Trophoblast cell (in vitro differentiated cells and primary cell): Measurements from ENCODE around the gene WNT5A.

Experiments used
- DNase-seq, 2 donors: peaks; one replicate each; pipeline ENCODE4 v3.0.0-alpha.2; 2016
- H2AFZ ChIP-seq: 2 replicates; pipeline ENCODE4 v1.6.1; 2013; ENCODE audit warnings: low read length, moderate library complexity, mild to moderate bottlenecking; ENCODE audit not compliant: insufficient read depth, poor library complexity
- H2AK5ac ChIP-seq: 2 replicates; pipeline ENCODE4 v1.6.1; 2013; ENCODE audit warnings: mild to moderate bottlenecking, low read length
- H2BK120ac ChIP-seq: 2 replicates; pipeline ENCODE4 v1.6.1; 2013; ENCODE audit warnings: low read length, mild to moderate bottlenecking, moderate library complexity; ENCODE audit not compliant: insufficient read depth, poor library complexity
- H2BK12ac ChIP-seq: 2 replicates; pipeline ENCODE4 v1.6.1; 2013; ENCODE audit warnings: mild to moderate bottlenecking, low read length, moderate library complexity
- H2BK5ac ChIP-seq: 2 replicates; pipeline ENCODE4 v1.6.1; 2013; ENCODE audit warnings: low read length, low read depth, moderate library complexity, mild to moderate bottlenecking; ENCODE audit not compliant: poor library complexity
- H3K14ac ChIP-seq: 2 replicates; pipeline ENCODE4 v1.6.1; 2013; ENCODE audit warnings: mild to moderate bottlenecking, low read length
- H3K18ac ChIP-seq: 2 replicates; pipeline ENCODE4 v1.6.1; 2013; ENCODE audit warnings: mild to moderate bottlenecking, low read length
- H3K23ac ChIP-seq: 2 replicates; pipeline ENCODE4 v1.6.1; 2013; ENCODE audit warnings: low read length
- H3K27ac ChIP-seq: 2 replicates; pipeline ENCODE4 v1.5.1; 2013; ENCODE audit warnings: low read depth, mild to moderate bottlenecking, inconsistent platforms, low read length, moderate library complexity
- H3K27me3 ChIP-seq: 2 replicates; pipeline ENCODE4 v1.6.1; 2013; ENCODE audit warnings: inconsistent platforms, mild to moderate bottlenecking, low read length, moderate library complexity; ENCODE audit not compliant: insufficient read depth
- H3K36me3 ChIP-seq, 2 experiments: 1 replicate in 1 of 2; 2 replicates in 1 of 2; pipeline ENCODE4 v1.6.1; 2013; ENCODE audit warnings: low read length in 2 of 2, mild to moderate bottlenecking in 2 of 2, moderate library complexity in 1 of 2; ENCODE audit not compliant: insufficient read depth in 2 of 2, control insufficient read depth in 1 of 2
- H3K4ac ChIP-seq: 2 replicates; pipeline ENCODE4 v1.6.1; 2013; ENCODE audit warnings: low read depth, mild to moderate bottlenecking, low read length, moderate library complexity
- H3K4me1 ChIP-seq, 2 experiments: 1 replicate in 1 of 2; 2 replicates in 1 of 2; pipeline ENCODE4 v1.6.1; 2013; ENCODE audit warnings: low read length in 2 of 2, mild to moderate bottlenecking in 2 of 2, moderate library complexity in 1 of 2; ENCODE audit not compliant: insufficient read depth in 2 of 2, control insufficient read depth in 1 of 2
- H3K4me2 ChIP-seq: 2 replicates; pipeline ENCODE4 v1.6.1; 2013; ENCODE audit warnings: inconsistent platforms, mild to moderate bottlenecking, low read length, moderate library complexity
- H3K4me3 ChIP-seq: 2 replicates; pipeline ENCODE4 v1.5.1; 2013; ENCODE audit warnings: mild to moderate bottlenecking, low read depth, low read length, inconsistent platforms
- H3K79me1 ChIP-seq: one replicate; pipeline ENCODE4 v1.6.1; 2013; ENCODE audit warnings: low read length
- H3K79me2 ChIP-seq: 2 replicates; pipeline ENCODE4 v1.6.1; 2013; ENCODE audit warnings: low read length, mild to moderate bottlenecking; ENCODE audit not compliant: control insufficient read depth, insufficient read depth, poor library complexity
- H3K9ac ChIP-seq: 2 replicates; pipeline ENCODE4 v1.6.1; 2013; ENCODE audit warnings: mild to moderate bottlenecking, low read length
- H3K9me3 ChIP-seq: 2 replicates; pipeline ENCODE4 v1.6.1; 2013; ENCODE audit warnings: low read depth, mild to moderate bottlenecking, control low read depth, inconsistent platforms, low read length; ENCODE audit not compliant: insufficient read depth
- H4K12ac ChIP-seq: 2 replicates; pipeline ENCODE4 v1.6.1; 2013; ENCODE audit warnings: low read depth, mild to moderate bottlenecking, low read length, moderate library complexity
- H4K8ac ChIP-seq: 2 replicates; pipeline ENCODE4 v1.6.1; 2013; ENCODE audit warnings: low read depth, mild to moderate bottlenecking, low read length, moderate library complexity
- H4K91ac ChIP-seq: one replicate; pipeline ENCODE4 v1.6.1; 2013; ENCODE audit warnings: low read depth, mild to moderate bottlenecking, low read length, moderate library complexity
- WGBS: extraction: QIAGEN DNeasy Blood & Tissue Kit; methylation state at CpG from one replicate; pipeline ENCODE4 v1.1.7; 2013; ENCODE audit warnings: missing lambda C conversion rate; ENCODE audit not compliant: insufficient read length, insufficient coverage; ENCODE audit errors: extremely low coverage; 5-methylcytosine and 5-hydroxymethylcytosine counted together

The WNT5A gene

GRCh38 chr3:55527361-55527760, 40.3 kb upstream of the WNT5A start:
- no peak overlapping the region for H2AFZ ChIP-seq
- H4K8ac ChIP-seq: no peak overlapping the region
- no peaks in the 10 kb centered on the region for H3K79me2 ChIP-seq
- WGBS: no CpG with 5 or more reads among the region's 4 CpGs
- H4K12ac ChIP-seq: no peak overlapping the region
- no peak overlapping the region for H3K9ac ChIP-seq
- no peak overlapping the region for H2AK5ac ChIP-seq
- no peak overlapping the region for H2BK120ac ChIP-seq
- peaks cover 2 to 3% of the 10 kb centered on the region in 2 experiments for H3K4me1 ChIP-seq
- DNase-seq: no peak
- H2BK5ac ChIP-seq: no peak overlapping the region
- H3K23ac ChIP-seq: no peak overlapping the region
- H3K14ac ChIP-seq: no peak overlapping the region
- H3K79me1 ChIP-seq: no peaks in the 10 kb centered on the region
- H3K4me3 ChIP-seq: no peak overlapping the region
- no peak overlapping the region for H3K4me2 ChIP-seq
- H3K36me3 ChIP-seq: no peaks in the 10 kb centered on the region
- no peak overlapping the region for H3K18ac ChIP-seq
- H3K4ac ChIP-seq: no peak overlapping the region
- no peak overlapping the region for H2BK12ac ChIP-seq
- no peaks in the 10 kb centered on the region for H3K27me3 ChIP-seq
- no peak overlapping the region for H3K27ac ChIP-seq
- no peaks in the 10 kb centered on the region for H3K9me3 ChIP-seq
- no peak overlapping the region for H4K91ac ChIP-seq

- Histone ChIP-seq H3K27ac (no peak overlapping the region), H3K36me3 (no peaks in the 10 kb centered on the region), H3K18ac (no peak overlapping the region), H3K9ac (no peak overlapping the region), H3K79me1 (peaks cover 2% of the 10 kb centered on the region), H2AFZ (no peak overlapping the region), H2BK120ac (no peak overlapping the region), H3K79me2 (no peaks in the 10 kb centered on the region), H4K91ac (no peak overlapping the region), H3K4me3 (no peak overlapping the region), H2BK5ac (no peak overlapping the region), H3K14ac (no peak overlapping the region), H3K27me3 (no peaks in the 10 kb centered on the region), H2BK12ac (no peak overlapping the region), H3K23ac (no peak overlapping the region), H4K8ac (no peak overlapping the region), H4K12ac (no peak overlapping the region), H3K4me1 (peaks cover 6 to 7% of the 10 kb centered on the region in 2 experiments), H2AK5ac (no peak overlapping the region), H3K4ac (no peak overlapping the region), H3K4me2 (no peak overlapping the region), H3K9me3 (no peaks in the 10 kb centered on the region)
- DNase-seq: no peak
- WGBS: no CpG with 5 or more reads among the region's 10 CpGs
Measured at GRCh38 chr3:55526332-55527030, 39.4 kb upstream of the WNT5A start.

- H3K14ac ChIP-seq: no peak overlapping the region
- H2BK5ac ChIP-seq: no peak overlapping the region
- no peaks in the 10 kb centered on the region for H3K9me3 ChIP-seq
- no peak overlapping the region for H3K4ac ChIP-seq
- H3K9ac ChIP-seq: no peak overlapping the region
- peaks cover 13% of the 10 kb centered on the region in 2 experiments for H3K4me1 ChIP-seq
- H3K79me2 ChIP-seq: no peaks in the 10 kb centered on the region
- H3K27me3 ChIP-seq: no peaks in the 10 kb centered on the region
- H2AK5ac ChIP-seq: no peak overlapping the region
- H4K91ac ChIP-seq: no peak overlapping the region
- no peak overlapping the region for H2BK12ac ChIP-seq
- no peak overlapping the region for H4K8ac ChIP-seq
- H3K27ac ChIP-seq: no peak overlapping the region
- DNase-seq: no peak
- no peak overlapping the region for H2AFZ ChIP-seq
- H3K4me3 ChIP-seq: no peak overlapping the region
- H4K12ac ChIP-seq: no peak overlapping the region
- peaks cover 3% of the 10 kb centered on the region for H3K79me1 ChIP-seq
- WGBS: no CpG with 5 or more reads among the region's 3 CpGs
- no peak overlapping the region for H2BK120ac ChIP-seq
- no peak overlapping the region for H3K18ac ChIP-seq
- H3K23ac ChIP-seq: peak overlapping the region; percentile 37
- no peaks in the 10 kb centered on the region for H3K36me3 ChIP-seq
- no peak overlapping the region for H3K4me2 ChIP-seq
Measured at GRCh38 chr3:55525436-55525835, 38.3 kb upstream of the WNT5A start.

GRCh38 chr3:55524565-55525244, 37.6 kb upstream of the WNT5A start:
- Histone ChIP-seq H3K4ac (no peak overlapping the region), H3K79me1 (peaks cover 3% of the 10 kb centered on the region), H4K8ac (no peak overlapping the region), H4K12ac (no peak overlapping the region), H3K9ac (no peak overlapping the region), H3K27me3 (no peaks in the 10 kb centered on the region), H2AK5ac (no peak overlapping the region), H3K27ac (no peak overlapping the region), H3K4me2 (no peak overlapping the region), H3K79me2 (no peaks in the 10 kb centered on the region), H3K14ac (no peak overlapping the region), H2BK120ac (no peak overlapping the region), H2AFZ (no peak overlapping the region), H4K91ac (no peak overlapping the region), H3K4me1 (peaks cover 13 to 14% of the 10 kb centered on the region in 2 experiments), H2BK5ac (no peak overlapping the region), H2BK12ac (no peak overlapping the region), H3K4me3 (no peak overlapping the region), H3K36me3 (no peaks in the 10 kb centered on the region), H3K18ac (no peak overlapping the region), H3K23ac (no peak overlapping the region), H3K9me3 (no peaks in the 10 kb centered on the region)
- DNase-seq: peak; percentile 47 to 73
- WGBS: no CpG with 5 or more reads among the region's 4 CpGs
